A673 (cell line): Measurements from ENCODE around the gene DMXL1. TPM values are rescaled to one million over a fixed set of nuclear protein-coding genes. Genes with fewer than 3 reads are reported as not detected.

Experiments
- BruUV-seq: library from RNA; stranded (reverse); fragments of 400-500 nt; replicated peaks from 2 replicates; lab custom pipeline; 2021; lab: Mats Ljungman, UMichigan
- CTCF ChIA-PET: fragments of 300-600 bp; sonication (Branson Sonifier 250); formaldehyde crosslinking; loops from one replicate; lab custom pipeline; 2022; ENCODE audit warnings: antibody characterized with exemption; lab: Charles Lee
- POLR2A ChIA-PET: fragments of 300-600 bp; sonication (Branson Sonifier 250); formaldehyde crosslinking; loops from one replicate; lab custom pipeline; 2022; ENCODE audit warnings: antibody characterized with exemption; ENCODE audit not compliant: low non-redundant PET; lab: Charles Lee
- DNase-seq: peaks from one replicate; pipeline ENCODE4 v3.0.0-alpha.2; 2015; ENCODE audit warnings: low spot score
- H3K27ac ChIP-seq: fragments of 200-600 bp; sonication (generic); 2 replicates; pipeline ENCODE4 v1.5.1; 2016; ENCODE audit warnings: mixed run types, low read depth, mild to moderate bottlenecking, mixed read lengths, antibody characterized with exemption, low read length; ENCODE audit not compliant: poor library complexity, severe bottlenecking
- H3K27me3 ChIP-seq: fragments of 200-600 bp; sonication (generic); replicated peaks from 2 replicates; pipeline ENCODE4 v1.6.1; 2017; ENCODE audit warnings: mixed run types, low read depth, mild to moderate bottlenecking, mixed read lengths, antibody characterized with exemption, low read length; ENCODE audit not compliant: insufficient read depth, poor library complexity
- H3K36me3 ChIP-seq: fragments of 200-600 bp; sonication (generic); 2 replicates; pipeline ENCODE4 v1.6.1; 2016; ENCODE audit warnings: mixed run types, mild to moderate bottlenecking, mixed read lengths, antibody characterized with exemption, low read length; ENCODE audit not compliant: insufficient read depth, poor library complexity, severe bottlenecking
- H3K4me1 ChIP-seq: fragments of 200-600 bp; sonication (generic); 2 replicates; pipeline ENCODE4 v1.6.1; 2017; ENCODE audit warnings: mixed run types, mild to moderate bottlenecking, mixed read lengths, antibody characterized with exemption, low read length; ENCODE audit not compliant: insufficient read depth, poor library complexity, severe bottlenecking
- H3K4me3 ChIP-seq: fragments of 200-600 bp; sonication (generic); 2 replicates; pipeline ENCODE4 v1.5.1; 2016; ENCODE audit warnings: low read depth, mixed run types, mild to moderate bottlenecking, mixed read lengths, low read length; ENCODE audit not compliant: poor library complexity, severe bottlenecking
- H3K9me3 ChIP-seq: fragments of 200-600 bp; sonication (generic); 2 replicates; pipeline ENCODE4 v1.6.1; 2016; ENCODE audit warnings: mixed run types, low read depth, mild to moderate bottlenecking, mixed read lengths, antibody characterized with exemption, low read length; ENCODE audit not compliant: poor library complexity, severe bottlenecking
- CTCF ChIP-seq: fragments of 300-800, 200-600 bp; sonication (generic); conservative IDR thresholded peaks from 2 replicates; pipeline ENCODE4 v1.5.1; 2017; ENCODE audit warnings: low read depth, mild to moderate bottlenecking, antibody characterized with exemption, low read length, moderate library complexity, mixed read lengths
- EZH2 ChIP-seq: fragments of 200-600 bp; sonication (generic); IDR thresholded peaks from 2 replicates; pipeline ENCODE4 v1.6.1; 2017; ENCODE audit warnings: borderline replicate concordance, low read depth, mild to moderate bottlenecking, mixed read lengths, antibody characterized with exemption, low read length; ENCODE audit not compliant: poor library complexity, severe bottlenecking
- intact Hi-C: fragments of 100-400 bp; cut with micrococcal nuclease; formaldehyde crosslinking; loops from one replicate; pipeline ENCODE4 v1.10.0; 2022; ENCODE audit not compliant: unreplicated experiment
- total RNA-seq: library from RNA; stranded (reverse); gene quantifications from 2 replicates; pipeline ENCODE4 v1.2.3, GENCODE V29; 2021

Gene DMXL1
- total RNA-seq, 1 experiment from 2014 or later = 30.9 TPM

GRCh38 chr5:119290607-119291006 lies 219.7 kb downstream of the DMXL1 start:
- POLR2A ChIA-PET = no interaction called here
- H3K4me1 ChIP-seq = no peaks in the 10 kb centered on the region
- CTCF ChIA-PET = no interaction called here
- H3K27me3 ChIP-seq = no peaks in the 10 kb centered on the region
- no peak overlapping the region for H3K4me3 ChIP-seq
- intact Hi-C loops = no loop called here
- H3K9me3 ChIP-seq = no peaks in the 10 kb centered on the region
- no TSS peak for BruUV-seq
- TF ChIP-seq EZH2 = no peak
- no peak for TF ChIP-seq CTCF
- H3K27ac ChIP-seq = no peak overlapping the region
- H3K36me3 ChIP-seq = no peaks in the 10 kb centered on the region
- no peak for DNase-seq

- ChIA-PET CTCF (no interaction called here), POLR2A (no interaction called here)
- TF ChIP-seq CTCF (no peak), EZH2 (no peak)
- H3K36me3 ChIP-seq = no peaks in the 10 kb centered on the region
- no peak for DNase-seq
- H3K27me3 ChIP-seq = no peaks in the 10 kb centered on the region
- intact Hi-C loops = no loop called here
- no peak overlapping the region for H3K27ac ChIP-seq
- BruUV-seq = no TSS peak
- no peaks in the 10 kb centered on the region for H3K4me1 ChIP-seq
- no peak overlapping the region for H3K4me3 ChIP-seq
- H3K9me3 ChIP-seq = no peaks in the 10 kb centered on the region
Observed at GRCh38 chr5:119291056-119291455, 220.2 kb downstream of the DMXL1 start.

- CTCF ChIA-PET = no interaction called here
- TF ChIP-seq EZH2 = no peak
- TF ChIP-seq CTCF = no peak
- no TSS peak for BruUV-seq
Observed at GRCh38 chr5:119291877-119292276, 221.0 kb downstream of the DMXL1 start.

More at GRCh38 chr5:119291877-119292276, 221.0 kb downstream of the DMXL1 start:
- intact Hi-C loops = no loop called here
- POLR2A ChIA-PET = no interaction called here
- Histone ChIP-seq H3K9me3 (no peaks in the 10 kb centered on the region), H3K36me3 (no peaks in the 10 kb centered on the region), H3K4me1 (no peaks in the 10 kb centered on the region), H3K27ac (no peak overlapping the region), H3K27me3 (no peaks in the 10 kb centered on the region), H3K4me3 (no peak overlapping the region)
- no peak for DNase-seq
